Measurements from ENCODE around the gene PRDX2.

Gene PRDX2

GRCh38 chr19:12748489-12748888 is 53.1 kb downstream of the PRDX2 start:
- no peak for DNase-seq (ENCODE audit: low read depth)
- TF ChIP-seq, protein P1, sequence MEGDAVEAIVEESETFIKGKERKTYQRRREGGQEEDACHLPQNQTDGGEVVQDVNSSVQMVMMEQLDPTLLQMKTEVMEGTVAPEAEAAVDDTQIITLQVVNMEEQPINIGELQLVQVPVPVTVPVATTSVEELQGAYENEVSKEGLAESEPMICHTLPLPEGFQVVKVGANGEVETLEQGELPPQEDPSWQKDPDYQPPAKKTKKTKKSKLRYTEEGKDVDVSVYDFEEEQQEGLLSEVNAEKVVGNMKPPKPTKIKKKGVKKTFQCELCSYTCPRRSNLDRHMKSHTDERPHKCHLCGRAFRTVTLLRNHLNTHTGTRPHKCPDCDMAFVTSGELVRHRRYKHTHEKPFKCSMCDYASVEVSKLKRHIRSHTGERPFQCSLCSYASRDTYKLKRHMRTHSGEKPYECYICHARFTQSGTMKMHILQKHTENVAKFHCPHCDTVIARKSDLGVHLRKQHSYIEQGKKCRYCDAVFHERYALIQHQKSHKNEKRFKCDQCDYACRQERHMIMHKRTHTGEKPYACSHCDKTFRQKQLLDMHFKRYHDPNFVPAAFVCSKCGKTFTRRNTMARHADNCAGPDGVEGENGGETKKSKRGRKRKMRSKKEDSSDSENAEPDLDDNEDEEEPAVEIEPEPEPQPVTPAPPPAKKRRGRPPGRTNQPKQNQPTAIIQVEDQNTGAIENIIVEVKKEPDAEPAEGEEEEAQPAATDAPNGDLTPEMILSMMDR (conservative IDR thresholded peaks at IDR 0.05; ENCODE audit: low read depth, low read length): no peak
- no peak overlapping the region for H3K4me3 ChIP-seq (ENCODE audit: low read depth, low read length)
